CD8-positive, alpha-beta memory T cell (primary cell): ENCODE data around the gene SLC22A23. TPM values are rescaled to one million over a fixed set of nuclear protein-coding genes. Genes with fewer than 3 reads are reported as not detected.
A peak's percentile ranks its signal among the peaks of the same experiment; 100 is the strongest.

Source experiments
- CTCF ChIA-PET: fragments of 350-600 bp; sonication (Branson Sonifier 250); formaldehyde crosslinking; loops from one replicate; lab custom pipeline; 2021; ENCODE audit warnings: antibody characterized with exemption; lab: Charles Lee
- POLR2A ChIA-PET: fragments of 350-600 bp; sonication (Branson Sonifier 250); formaldehyde crosslinking; loops from one replicate; lab custom pipeline; 2021; ENCODE audit warnings: antibody characterized with exemption; lab: Charles Lee
- DNase-seq, 5 donors: peaks; one replicate each; pipeline versions ENCODE4 v3.0.0 to v3.0.0-alpha.2; 2020 to 2022; ENCODE audit warnings: mixed read lengths in 1 of 5
- H3K27ac ChIP-seq: one replicate; pipeline ENCODE4 v1.7.0; 2013; ENCODE audit warnings: low read depth, mild to moderate bottlenecking, low read length, moderate library complexity
- H3K27me3 ChIP-seq: 2 replicates; pipeline ENCODE4 v1.7.0; 2013; ENCODE audit warnings: low read length, mild to moderate bottlenecking; ENCODE audit not compliant: insufficient read depth, poor library complexity, severe bottlenecking
- H3K36me3 ChIP-seq: 2 replicates; pipeline ENCODE4 v1.7.0; 2013; ENCODE audit warnings: mild to moderate bottlenecking, low read length, moderate library complexity; ENCODE audit not compliant: insufficient read depth
- H3K4me1 ChIP-seq: 2 replicates; pipeline ENCODE4 v1.7.0; 2013; ENCODE audit warnings: mild to moderate bottlenecking, low read length, moderate library complexity; ENCODE audit not compliant: insufficient read depth
- H3K4me3 ChIP-seq: 2 replicates; pipeline ENCODE4 v1.7.0; 2013; ENCODE audit warnings: mild to moderate bottlenecking, low read length
- H3K9me3 ChIP-seq: 2 replicates; pipeline ENCODE4 v1.7.0; 2013; ENCODE audit warnings: mild to moderate bottlenecking, low read length
- H3K27ac Mint-ChIP-seq, 8 donors: one replicate each; pipeline ENCODE4 v1.8.0; 2020 to 2021; ENCODE audit warnings: mixed read lengths in 8 of 8, mild to moderate bottlenecking in 6 of 8, inconsistent platforms in 3 of 8, moderate library complexity in 3 of 8
- H3K27me3 Mint-ChIP-seq, 2 donors: one replicate each; pipeline ENCODE4 v1.8.0; 2020 to 2021; ENCODE audit warnings: mixed read lengths in 2 of 2, mild to moderate bottlenecking in 1 of 2, moderate library complexity in 1 of 2
- H3K36me3 Mint-ChIP-seq, 3 donors: one replicate each; pipeline ENCODE4 v1.8.0; 2020 to 2021; ENCODE audit warnings: mixed read lengths in 3 of 3, inconsistent platforms in 1 of 3, mild to moderate bottlenecking in 1 of 3
- H3K4me1 Mint-ChIP-seq, 3 donors: one replicate each; pipeline ENCODE4 v1.8.0; 2020 to 2021; ENCODE audit warnings: mixed read lengths in 3 of 3, inconsistent platforms in 1 of 3, mild to moderate bottlenecking in 1 of 3
- H3K4me3 Mint-ChIP-seq, 7 donors: one replicate each; pipeline ENCODE4 v1.8.0; 2020 to 2021; ENCODE audit warnings: mixed read lengths in 7 of 7, mild to moderate bottlenecking in 6 of 7, moderate library complexity in 4 of 7, inconsistent platforms in 2 of 7
- H3K9me3 Mint-ChIP-seq, 5 donors: one replicate each; pipeline ENCODE4 v1.8.0; 2020 to 2022; ENCODE audit warnings: mixed read lengths in 5 of 5, mild to moderate bottlenecking in 3 of 5, moderate library complexity in 2 of 5, inconsistent platforms in 1 of 5
- polyA plus RNA-seq: library from polyadenylated mRNA; unstranded; fragments of 300-500 nt; fragmentation: Illumina TruSeq; gene quantifications from one replicate; pipeline ENCODE4 v1.2.3, GENCODE V29; 2021
- total RNA-seq, 2 experiments: library from RNA; stranded (reverse); gene quantifications; one replicate each; pipeline ENCODE4 v1.2.3, GENCODE V29; 2021

Gene SLC22A23
- total and polyA plus RNA-seq, 3 experiments from 2014 or later: 0.39 to 0.78 (median 0.47) TPM

DNA sequence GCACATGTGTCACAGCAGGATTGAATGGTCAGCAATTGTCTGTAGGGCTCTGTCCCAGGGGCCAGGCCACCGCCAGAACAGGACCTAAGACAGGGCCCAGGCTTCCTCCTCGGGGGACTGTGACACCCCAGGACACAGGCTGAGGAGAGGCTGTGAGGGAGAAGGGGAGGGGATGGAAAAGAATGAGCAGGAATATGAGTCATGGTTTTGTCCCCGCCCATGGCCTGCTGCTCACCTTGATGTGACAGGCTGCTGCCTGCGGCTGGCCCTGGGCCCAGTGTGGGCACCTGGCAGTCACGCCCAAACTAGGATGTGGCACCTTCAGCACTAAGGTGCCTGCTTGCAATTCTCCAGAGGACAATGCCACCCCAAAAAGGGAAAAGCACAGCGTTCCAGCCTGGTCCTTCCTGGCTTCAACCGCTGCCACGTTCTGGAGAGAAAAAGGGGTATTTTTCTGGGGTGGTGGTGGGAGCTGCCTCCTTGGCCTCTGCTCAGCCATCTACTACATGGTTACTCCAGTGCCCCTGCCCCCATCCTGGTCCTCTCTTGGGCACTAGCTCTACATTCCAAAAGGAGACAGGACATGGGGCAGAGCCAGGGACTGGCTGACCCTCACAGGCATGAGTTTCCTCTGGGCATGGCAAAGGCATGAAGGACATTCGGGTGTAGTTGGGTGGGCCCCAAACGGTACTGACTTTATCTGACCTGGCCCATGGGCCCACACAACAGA, 93.4 kb downstream of the SLC22A23 start:
- Histone ChIP-seq H3K27ac (no peak overlapping the region), H3K4me3 (no peak overlapping the region), H3K9me3 (no peaks in the 10 kb centered on the region), H3K36me3 (no peaks in the 10 kb centered on the region), H3K27me3 (no peaks in the 10 kb centered on the region), H3K4me1 (no peaks in the 10 kb centered on the region)
- Mint-ChIP-seq H3K27ac (no peak overlapping the region), H3K27me3 (peaks cover 9 to 16% of the 10 kb centered on the region in 2 donors), H3K4me3 (no peak overlapping the region), H3K36me3 (no peaks in the 10 kb centered on the region), H3K9me3 (no peaks in the 10 kb centered on the region), H3K4me1 (peaks cover 0 to 10% (median 6%) of the 10 kb centered on the region in 3 donors)
- ChIA-PET CTCF (no interaction called here), POLR2A (no interaction called here)
- no peak for DNase-seq

- peaks cover 8% of the 10 kb centered on the region for H3K4me1 ChIP-seq
- Mint-ChIP-seq H3K27me3 (peaks cover 6 to 11% of the 10 kb centered on the region in 2 donors), H3K4me1 (peaks cover 3 to 13% (median 10%) of the 10 kb centered on the region in 3 donors), H3K36me3 (no peaks in the 10 kb centered on the region), H3K27ac (no peak overlapping the region), H3K4me3 (peak overlapping the region in 1 of 7 donors; percentile 6), H3K9me3 (no peaks in the 10 kb centered on the region)
- no peaks in the 10 kb centered on the region for H3K9me3 ChIP-seq
- no peak for DNase-seq
- no peak overlapping the region for H3K27ac ChIP-seq
- ChIA-PET POLR2A (no interaction called here), CTCF (no interaction called here)
- H3K4me3 ChIP-seq: no peak overlapping the region
- H3K27me3 ChIP-seq: no peaks in the 10 kb centered on the region
- no peaks in the 10 kb centered on the region for H3K36me3 ChIP-seq
Observed at GRCh38 chr6:3361312-3362037, 95.4 kb downstream of the SLC22A23 start.

GRCh38 chr6:3360727-3361045, 96.2 kb downstream of the SLC22A23 start:
- H3K27me3 Mint-ChIP-seq: peaks cover 6 to 9% of the 10 kb centered on the region in 2 donors
- peaks cover 9 to 21% (median 18%) of the 10 kb centered on the region in 3 donors for H3K4me1 Mint-ChIP-seq
- H3K9me3 ChIP-seq: no peaks in the 10 kb centered on the region
- H3K27ac ChIP-seq: no peak overlapping the region
- CTCF ChIA-PET: no interaction called here
- no peak overlapping the region for H3K4me3 Mint-ChIP-seq
- peaks cover 11% of the 10 kb centered on the region for H3K4me1 ChIP-seq
- H3K4me3 ChIP-seq: no peak overlapping the region
- H3K36me3 ChIP-seq: no peaks in the 10 kb centered on the region
- H3K27me3 ChIP-seq: no peaks in the 10 kb centered on the region
- no peak for DNase-seq
- POLR2A ChIA-PET: no interaction called here
- H3K9me3 Mint-ChIP-seq: peaks cover 0 to under 1% (median 0%) of the 10 kb centered on the region in 5 donors
- peaks cover 0 to 1% (median 0%) of the 10 kb centered on the region in 3 donors for H3K36me3 Mint-ChIP-seq
- H3K27ac Mint-ChIP-seq: no peak overlapping the region

DNA sequence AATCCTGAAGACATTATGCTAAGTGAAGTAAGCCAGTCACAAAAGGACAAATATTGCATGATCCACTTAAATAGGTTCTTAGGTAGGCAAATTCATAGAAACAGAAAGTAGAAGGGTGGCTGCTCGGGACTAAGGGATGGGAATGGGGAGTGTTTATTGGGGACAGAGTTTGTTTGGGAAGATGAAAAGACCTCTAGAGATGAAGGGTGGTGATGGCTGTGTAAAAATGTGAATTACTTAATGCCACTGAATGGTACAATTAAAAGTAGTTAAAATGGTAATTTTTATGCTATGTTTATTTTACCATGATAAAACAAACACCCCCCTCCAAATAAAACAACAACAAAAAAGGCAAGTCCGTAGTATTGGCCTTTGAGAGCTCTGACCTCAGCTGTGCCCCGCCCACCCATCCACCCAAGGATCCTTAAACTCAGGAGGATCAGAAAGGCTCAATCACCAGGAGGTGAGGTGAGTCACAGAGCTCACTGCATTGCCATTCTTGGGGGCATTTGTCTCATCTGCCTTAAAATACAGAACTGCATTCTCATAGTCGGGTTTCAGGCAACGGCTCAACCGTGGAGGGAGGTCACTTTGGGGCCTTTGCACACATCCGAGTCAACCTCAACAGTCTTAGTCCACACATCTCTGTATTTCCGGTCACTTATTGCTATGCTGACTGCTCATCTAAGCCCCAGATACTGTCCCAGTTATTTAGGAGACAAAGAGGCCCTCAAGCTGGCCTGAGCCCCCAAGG, 96.7 kb downstream of the SLC22A23 start:
- Mint-ChIP-seq H3K4me1 (peaks cover 13 to 26% (median 23%) of the 10 kb centered on the region in 3 donors), H3K27me3 (peaks cover 6 to 9% of the 10 kb centered on the region in 2 donors), H3K9me3 (peaks cover 0 to 2% (median 0%) of the 10 kb centered on the region in 5 donors), H3K36me3 (peaks cover 0 to 1% (median 0%) of the 10 kb centered on the region in 3 donors), H3K27ac (peak overlapping the region in 1 of 8 donors; percentile 2), H3K4me3 (no peak overlapping the region)
- H3K27me3 ChIP-seq: no peaks in the 10 kb centered on the region
- no peak for DNase-seq
- H3K9me3 ChIP-seq: no peaks in the 10 kb centered on the region
- no peak overlapping the region for H3K4me3 ChIP-seq
- no peak overlapping the region for H3K27ac ChIP-seq
- CTCF ChIA-PET: no interaction called here
- H3K36me3 ChIP-seq: no peaks in the 10 kb centered on the region
- POLR2A ChIA-PET: no interaction called here
- H3K4me1 ChIP-seq: peaks cover 16% of the 10 kb centered on the region

DNA sequence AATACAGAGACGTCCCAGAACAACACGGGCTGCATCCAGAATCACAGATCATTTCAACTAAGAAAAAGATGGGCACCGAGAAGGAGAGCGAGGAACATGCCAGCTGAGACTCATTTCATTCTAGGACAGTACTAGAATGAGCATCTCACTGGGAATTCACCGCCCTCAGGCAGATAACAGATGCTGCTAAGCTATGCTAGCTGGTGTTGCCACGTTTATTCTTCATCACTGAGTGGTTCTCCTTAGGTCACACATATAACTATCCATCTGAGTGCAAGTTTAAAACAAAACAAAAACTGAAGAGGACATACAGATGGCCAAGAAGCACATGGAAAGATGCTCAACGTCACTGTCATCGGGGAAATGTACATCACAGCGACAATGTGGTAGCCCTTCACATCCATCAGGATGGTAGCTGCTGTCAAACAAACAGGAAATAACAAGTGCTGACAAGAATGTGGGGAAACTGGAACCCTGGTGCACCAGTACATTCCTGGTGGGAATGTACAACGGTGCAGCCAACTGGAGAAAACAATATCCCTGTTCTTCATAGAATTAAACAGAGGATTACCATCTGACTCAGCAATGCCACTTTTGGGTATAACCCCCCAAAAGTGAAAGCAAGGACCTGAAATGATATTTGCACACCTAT, 97.6 kb downstream of the SLC22A23 start:
- no peak overlapping the region for H3K4me3 ChIP-seq
- no peaks in the 10 kb centered on the region for H3K36me3 ChIP-seq
- Mint-ChIP-seq H3K4me3 (peak overlapping the region in 1 of 7 donors; percentile 32), H3K9me3 (peaks cover 0 to 2% (median 0%) of the 10 kb centered on the region in 5 donors), H3K27ac (peak overlapping the region in 2 of 8 donors; percentile 25 to 26), H3K36me3 (peaks cover 0 to 1% (median 0%) of the 10 kb centered on the region in 3 donors), H3K4me1 (peaks cover 18 to 34% (median 33%) of the 10 kb centered on the region in 3 donors), H3K27me3 (peaks cover 2 to 3% of the 10 kb centered on the region in 2 donors)
- H3K27me3 ChIP-seq: no peaks in the 10 kb centered on the region
- ChIA-PET POLR2A (no interaction called here), CTCF (no interaction called here)
- H3K27ac ChIP-seq: no peak overlapping the region
- peaks cover 25% of the 10 kb centered on the region for H3K4me1 ChIP-seq
- no peak for DNase-seq
- no peaks in the 10 kb centered on the region for H3K9me3 ChIP-seq

- Mint-ChIP-seq H3K4me3 (peak overlapping the region in 1 of 7 donors; percentile 32), H3K27me3 (peaks cover 2 to 3% of the 10 kb centered on the region in 2 donors), H3K9me3 (peaks cover 0 to 2% (median 0%) of the 10 kb centered on the region in 5 donors), H3K27ac (peak overlapping the region in 3 of 8 donors; percentile 12 to 26 (median 25)), H3K4me1 (peaks cover 18 to 38% (median 34%) of the 10 kb centered on the region in 3 donors), H3K36me3 (peaks cover 0 to 1% (median 0%) of the 10 kb centered on the region in 3 donors)
- peaks cover 31% of the 10 kb centered on the region for H3K4me1 ChIP-seq
- ChIA-PET CTCF (no interaction called here), POLR2A (no interaction called here)
- H3K27me3 ChIP-seq: no peaks in the 10 kb centered on the region
- DNase-seq: no peak
- no peaks in the 10 kb centered on the region for H3K9me3 ChIP-seq
- H3K27ac ChIP-seq: no peak overlapping the region
- no peak overlapping the region for H3K4me3 ChIP-seq
- no peaks in the 10 kb centered on the region for H3K36me3 ChIP-seq
Observed at GRCh38 chr6:3358413-3359100, 98.3 kb downstream of the SLC22A23 start.

GRCh38 chr6:3357678-3358077, 99.2 kb downstream of the SLC22A23 start:
- no peaks in the 10 kb centered on the region for H3K36me3 ChIP-seq
- ChIA-PET POLR2A (no interaction called here), CTCF (interaction anchor here (0.7 to 1.0 kb wide), 2 partner anchors 97 to 281 kb away, joined by 3 read pairs; no protein-coding TSS in a partner anchor)
- Mint-ChIP-seq H3K27me3 (peaks cover 3 to 4% of the 10 kb centered on the region in 2 donors), H3K36me3 (peaks cover 0 to 1% (median 0%) of the 10 kb centered on the region in 3 donors), H3K27ac (no peak overlapping the region), H3K4me1 (peaks cover 18 to 38% (median 34%) of the 10 kb centered on the region in 3 donors), H3K9me3 (peaks cover 0 to 2% (median 0%) of the 10 kb centered on the region in 5 donors), H3K4me3 (peak overlapping the region in 1 of 7 donors; percentile 18)
- H3K4me1 ChIP-seq: peaks cover 35% of the 10 kb centered on the region
- no peak overlapping the region for H3K4me3 ChIP-seq
- no peaks in the 10 kb centered on the region for H3K9me3 ChIP-seq
- DNase-seq: no peak
- no peak overlapping the region for H3K27ac ChIP-seq
- H3K27me3 ChIP-seq: no peaks in the 10 kb centered on the region
